Measurements from ENCODE around the gene DZIP3.

GRCh38 chr3:108546247-108546646, 43.3 kb upstream of the DZIP3 start:
- no peak for TF ChIP-seq CTCF (IDR thresholded peaks at IDR 0.05)
- TF ChIP-seq POLR2A (IDR thresholded peaks at IDR 0.05) = no peak

Measured in lower leg skin (tissue), 3 donors.